ENCODE measurements around the gene TNK1. TPM values are rescaled to one million over a fixed set of nuclear protein-coding genes. Genes with fewer than 3 reads are reported as not detected.

The TNK1 gene
- total RNA-seq, 6 donors from 2014 or later, result 5.8 to 16.8 (median 8.2) TPM

DNA sequence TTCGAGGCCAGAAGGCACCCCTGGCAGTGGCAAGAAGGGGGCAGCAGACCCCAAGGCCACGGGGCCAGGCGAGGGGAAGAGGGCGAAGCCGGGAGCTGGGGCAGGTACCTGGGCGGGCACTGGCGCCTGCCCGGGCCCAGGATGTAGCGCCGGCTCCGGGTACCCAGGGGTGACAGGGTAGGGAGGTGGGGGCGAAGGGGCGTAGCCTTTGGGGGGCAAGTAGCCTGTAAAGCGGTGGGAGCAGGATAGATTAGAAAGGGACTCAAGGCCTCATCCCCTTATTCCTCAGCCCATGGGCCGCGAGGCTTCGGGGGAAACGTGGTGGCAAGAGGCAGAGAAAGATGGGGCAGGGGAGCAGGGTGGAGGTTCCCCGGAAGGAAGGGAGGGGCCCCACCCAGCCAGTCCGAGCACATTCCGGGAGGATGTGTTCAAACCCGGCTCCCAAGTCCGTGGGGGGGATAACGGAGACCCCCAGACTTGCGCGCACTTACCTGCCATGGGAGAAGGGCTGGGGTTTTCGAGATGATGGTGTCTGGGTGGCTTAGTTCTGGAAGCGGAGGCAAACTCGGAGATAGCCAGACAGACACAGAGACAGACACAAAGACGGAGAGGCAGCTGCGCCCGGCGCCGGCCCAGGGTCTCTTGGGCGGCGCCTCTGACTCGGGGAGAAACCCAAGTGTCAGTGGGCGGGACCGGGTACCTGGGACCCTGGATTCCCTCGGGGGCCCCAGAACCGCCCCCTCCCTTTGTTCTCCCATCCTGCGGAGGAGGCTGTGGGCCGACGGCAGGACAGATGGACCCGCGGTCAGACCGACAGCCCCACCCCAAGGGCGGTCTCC, 12.9 kb downstream of the TNK1 start:
- peak; percentile 41 to 87 for DNase-seq
- 3 to 7% methylated on average over 30 to 33 of the region's 48 CpGs for WGBS, 2 donors
- peak; percentile 12 to 39 for ATAC-seq (ENCODE audit: low FRiP score in 2 of 2)
- Histone ChIP-seq H3K36me3 (peaks cover 0 to 21% (median 17%) of the 10 kb centered on the region in 4 donors), H3K4me1 (peaks cover 15 to 32% (median 23%) of the 10 kb centered on the region in 4 donors), H3K27ac (peak overlapping the region; percentile 85 to 93 (median 92)), H3K27me3 (no peaks in the 10 kb centered on the region), H3K9me3 (no peaks in the 10 kb centered on the region), H3K4me3 (peak overlapping the region; percentile 67 to 95 (median 89))
- TF ChIP-seq POLR2AphosphoS5 (IDR thresholded peaks at IDR 0.05), result no peak
- no peak for TF ChIP-seq EP300 (IDR thresholded peaks at IDR 0.05)
- no peak for TF ChIP-seq POLR2A (IDR thresholded peaks at IDR 0.05)
- TF ChIP-seq, protein P1, sequence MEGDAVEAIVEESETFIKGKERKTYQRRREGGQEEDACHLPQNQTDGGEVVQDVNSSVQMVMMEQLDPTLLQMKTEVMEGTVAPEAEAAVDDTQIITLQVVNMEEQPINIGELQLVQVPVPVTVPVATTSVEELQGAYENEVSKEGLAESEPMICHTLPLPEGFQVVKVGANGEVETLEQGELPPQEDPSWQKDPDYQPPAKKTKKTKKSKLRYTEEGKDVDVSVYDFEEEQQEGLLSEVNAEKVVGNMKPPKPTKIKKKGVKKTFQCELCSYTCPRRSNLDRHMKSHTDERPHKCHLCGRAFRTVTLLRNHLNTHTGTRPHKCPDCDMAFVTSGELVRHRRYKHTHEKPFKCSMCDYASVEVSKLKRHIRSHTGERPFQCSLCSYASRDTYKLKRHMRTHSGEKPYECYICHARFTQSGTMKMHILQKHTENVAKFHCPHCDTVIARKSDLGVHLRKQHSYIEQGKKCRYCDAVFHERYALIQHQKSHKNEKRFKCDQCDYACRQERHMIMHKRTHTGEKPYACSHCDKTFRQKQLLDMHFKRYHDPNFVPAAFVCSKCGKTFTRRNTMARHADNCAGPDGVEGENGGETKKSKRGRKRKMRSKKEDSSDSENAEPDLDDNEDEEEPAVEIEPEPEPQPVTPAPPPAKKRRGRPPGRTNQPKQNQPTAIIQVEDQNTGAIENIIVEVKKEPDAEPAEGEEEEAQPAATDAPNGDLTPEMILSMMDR (IDR thresholded peaks at IDR 0.05), result no peak

DNA sequence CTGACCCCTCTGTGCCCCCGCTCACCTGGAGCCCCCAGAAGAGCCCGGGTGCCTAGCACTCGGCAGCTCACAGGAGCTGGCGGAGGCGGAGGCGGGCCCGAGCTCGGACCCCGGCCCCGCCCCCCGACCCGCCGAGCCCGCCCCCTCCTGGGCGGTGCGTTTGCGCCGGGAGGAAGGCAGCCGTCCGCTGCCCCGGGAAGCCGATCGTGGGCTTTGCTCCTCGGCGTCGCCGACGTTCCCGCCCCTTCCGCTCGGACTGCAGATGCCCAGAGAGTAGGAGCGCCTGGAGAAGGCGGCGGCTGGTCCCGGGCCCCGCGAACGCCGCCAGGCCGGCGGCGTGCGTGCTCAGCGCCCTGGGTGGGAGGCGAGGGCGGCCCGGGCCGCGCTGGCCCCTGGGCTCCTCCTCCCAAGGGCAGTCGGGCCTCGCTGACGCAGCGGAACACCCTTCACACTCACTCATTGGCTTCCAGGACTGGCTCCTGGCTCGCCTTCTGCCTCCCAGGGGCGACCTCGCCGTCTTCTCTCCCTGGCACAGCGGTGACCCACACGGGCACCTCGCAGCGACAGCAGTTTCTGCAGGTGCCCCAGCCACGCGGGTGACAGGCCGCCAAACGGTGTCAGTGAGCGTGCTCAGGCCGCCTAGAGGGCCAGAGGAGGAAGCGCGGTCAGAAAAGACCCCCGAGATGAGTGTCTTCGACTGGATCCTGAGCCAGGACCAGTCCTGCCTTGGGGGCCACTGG, 13.7 kb downstream of the TNK1 start, which contains the start of gene PLSCR3:
TSS of gene PLSCR3 (minus strand) at position 74 of the 740 bp plus-strand sequence. CDS start 415 bp downstream, outside the sequence.
- Histone ChIP-seq H3K9me3 (no peaks in the 10 kb centered on the region), H3K36me3 (peaks cover 0 to 13% (median 9%) of the 10 kb centered on the region in 4 donors), H3K27ac (peak within 1 kb of the TSS; percentile 85 to 93 (median 92)), H3K4me3 (peak within 1 kb of the TSS; percentile 67 to 95 (median 89)), H3K27me3 (no peaks in the 10 kb centered on the region), H3K4me1 (peaks cover 15 to 32% (median 23%) of the 10 kb centered on the region in 4 donors)
- ATAC-seq (ENCODE audit: low FRiP score in 2 of 2), result peak; percentile 90 to 96
- TF ChIP-seq EP300 (IDR thresholded peaks at IDR 0.05) (no peak), POLR2AphosphoS5 (IDR thresholded peaks at IDR 0.05) (peak; percentile 70 to 94), POLR2A (IDR thresholded peaks at IDR 0.05) (peak in 3 of 4 donors; percentile 50 to 96 (median 89))
- TF ChIP-seq, protein P1 (IDR thresholded peaks at IDR 0.05), result peak in 4 of 6 experiments; percentile 32 to 68 (median 53)
- DNase-seq, result peak; percentile 88 to 98
- 0 to 2% methylated on average over 3 to 14 of the region's 71 CpGs for WGBS, 2 donors

DNA sequence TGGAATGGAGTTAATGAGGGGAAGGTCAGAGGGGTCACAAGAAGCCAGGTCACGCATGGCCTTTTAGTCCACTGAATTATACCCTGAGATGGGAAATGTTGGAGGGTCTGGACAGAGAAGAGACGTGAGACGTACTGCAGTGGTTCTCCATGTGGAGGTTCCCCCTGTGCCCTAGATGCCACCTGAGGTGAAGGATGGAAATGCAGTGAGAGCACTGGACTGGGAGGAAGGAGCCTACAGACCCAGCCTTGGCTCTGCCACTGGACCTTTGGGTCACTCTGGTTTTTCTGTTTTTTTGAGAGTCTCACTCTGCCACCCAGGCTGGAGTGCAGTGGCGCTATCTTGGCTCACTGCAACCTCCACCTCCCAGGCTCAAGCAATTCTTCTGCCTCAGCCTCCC, 15.3 kb downstream of the TNK1 start:
- DNase-seq (no peak), ATAC-seq (ENCODE audit: low FRiP score in 2 of 2) (no peak)
- peaks cover 0 to 5% (median 0%) of the 10 kb centered on the region in 4 donors for H3K36me3 ChIP-seq
- TF ChIP-seq POLR2A (IDR thresholded peaks at IDR 0.05) (no peak), POLR2AphosphoS5 (IDR thresholded peaks at IDR 0.05) (no peak)
- no peak overlapping the region for H3K27ac ChIP-seq
- no peaks in the 10 kb centered on the region for H3K9me3 ChIP-seq
- peaks cover 15 to 30% (median 21%) of the 10 kb centered on the region in 4 donors for H3K4me1 ChIP-seq
- 91 to 95% methylated on average over 4 of the region's 4 CpGs for WGBS, 2 donors
- no peak overlapping the region for H3K4me3 ChIP-seq
- H3K27me3 ChIP-seq, result no peaks in the 10 kb centered on the region

DNA sequence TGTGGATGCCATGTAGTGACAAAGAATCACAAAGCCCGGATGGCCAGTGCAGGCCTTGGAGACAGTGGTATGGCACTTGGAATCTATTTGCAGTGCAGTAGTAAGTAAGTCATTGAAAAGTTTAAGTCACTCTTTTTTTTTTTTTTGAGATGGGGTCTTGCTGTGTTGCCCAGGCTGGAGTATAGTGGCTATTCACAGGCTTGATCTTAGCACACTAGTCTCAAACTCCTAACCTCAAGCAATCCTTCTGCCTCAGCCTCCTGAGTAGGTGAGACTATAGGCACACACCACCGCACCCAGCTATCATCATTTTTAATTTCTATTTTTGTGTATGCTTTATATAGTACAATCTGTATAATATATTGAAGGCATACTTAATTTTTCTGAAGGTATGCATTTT, 17.7 kb downstream of the TNK1 start:
- Histone ChIP-seq H3K27me3 (no peaks in the 10 kb centered on the region), H3K4me1 (peaks cover 20 to 31% (median 24%) of the 10 kb centered on the region in 4 donors), H3K9me3 (no peaks in the 10 kb centered on the region), H3K27ac (no peak overlapping the region), H3K36me3 (no peaks in the 10 kb centered on the region), H3K4me3 (no peak overlapping the region)
- ATAC-seq (ENCODE audit: low FRiP score in 2 of 2) (no peak), DNase-seq (no peak)
- WGBS, 2 donors, result 80 to 91% methylated on average over 2 of the region's 2 CpGs
- TF ChIP-seq POLR2A (IDR thresholded peaks at IDR 0.05) (no peak), EP300 (IDR thresholded peaks at IDR 0.05) (no peak), POLR2AphosphoS5 (IDR thresholded peaks at IDR 0.05) (no peak)
- TF ChIP-seq, protein P1 (IDR thresholded peaks at IDR 0.05), result no peak

Measured in upper lobe of left lung (tissue), 6 donors.